GM19023 (cell line): Measurements from ENCODE around the gene SOCS4.
"Not testable (repeated sequence)": the region's sequence is repeated elsewhere in the genome, so short reads cannot be mapped to it uniquely, and the experiment has no call there.

Source experiments
- ATAC-seq: cut with Tn5 transposase; IDR thresholded peaks from one replicate; pipeline ENCODE4 v1.9.1; 2021; ENCODE audit warnings: mild to moderate bottlenecking, moderate library complexity; ENCODE audit not compliant: unreplicated experiment

The SOCS4 gene

GRCh38 chr14:55026793-55027561, at the start of gene SOCS4, which contains the start of gene WDHD1:
Gene SOCS4, plus strand, starts transcription at chr14:55027236. Its CDS starts 15,806 bp downstream, at chr14:55043042.
Gene WDHD1, minus strand, starts transcription at chr14:55027099. Its CDS starts 312 bp downstream, at chr14:55026787.
- ATAC-seq, result peak; percentile 96

- no peak for ATAC-seq
These were observed 48.0 kb upstream of the SOCS4 start for GRCh38 chr14:54979039-54979438.

GRCh38 chr14:54981698-54982097, 45.3 kb upstream of the SOCS4 start:
- no peak for ATAC-seq

- ATAC-seq, result no peak
These were observed 41.9 kb upstream of the SOCS4 start for GRCh38 chr14:54985156-54985555.

GRCh38 chr14:55000381-55000780, 26.7 kb upstream of the SOCS4 start:
- ATAC-seq, result no peak

- ATAC-seq, result no peak
These were observed 22.0 kb upstream of the SOCS4 start for GRCh38 chr14:55005071-55005470.

- ATAC-seq, result no peak
These were observed 12.0 kb upstream of the SOCS4 start for GRCh38 chr14:55015006-55015405.

GRCh38 chr14:55019968-55020554, 7.0 kb upstream of the SOCS4 start:
- ATAC-seq, result no peak

- ATAC-seq, result not testable (repeated sequence)
These were observed 2.7 kb upstream of the SOCS4 start for GRCh38 chr14:55024365-55024764.

GRCh38 chr14:55025948-55026347, 1.1 kb upstream of the SOCS4 start:
- no peak for ATAC-seq

- no peak for ATAC-seq
These were observed 619 bp upstream of the SOCS4 start for GRCh38 chr14:55026441-55026792.

- ATAC-seq, result no peak
These were observed 1.0 kb downstream of the SOCS4 start for GRCh38 chr14:55028066-55028465.

GRCh38 chr14:55028476-55028875, 1.4 kb downstream of the SOCS4 start:
- ATAC-seq, result no peak

GRCh38 chr14:55031190-55031589, 4.2 kb downstream of the SOCS4 start:
- no peak for ATAC-seq

GRCh38 chr14:55037995-55038394, 11.0 kb downstream of the SOCS4 start:
- not testable (repeated sequence) for ATAC-seq

- ATAC-seq, result no peak
These were observed 11.7 kb downstream of the SOCS4 start for GRCh38 chr14:55038708-55039107.

GRCh38 chr14:55043528-55043927, 16.5 kb downstream of the SOCS4 start:
- no peak for ATAC-seq

GRCh38 chr14:55045087-55045486, 18.1 kb downstream of the SOCS4 start:
- no peak for ATAC-seq

- no peak for ATAC-seq
These were observed 20.4 kb downstream of the SOCS4 start for GRCh38 chr14:55047301-55048053.

- no peak for ATAC-seq
These were observed 21.9 kb downstream of the SOCS4 start for GRCh38 chr14:55048900-55049436.

GRCh38 chr14:55051165-55051422, 24.1 kb downstream of the SOCS4 start:
- peak; percentile 24 for ATAC-seq
